Progenitor cell of endocrine pancreas (in vitro differentiated cells): ENCODE results near the gene CNTN2. TPM values are rescaled to one million over a fixed set of nuclear protein-coding genes. Genes with fewer than 3 reads are reported as not detected.

ENCODE experiments used
- DNase-seq: peaks from one replicate; pipeline ENCODE4 v3.0.0; 2021; ENCODE audit warnings: low spot score; ENCODE audit not compliant: unreplicated experiment
- H3K27ac Mint-ChIP-seq: 2 replicates; pipeline ENCODE4 v1.8.0; 2021; ENCODE audit warnings: mild to moderate bottlenecking, moderate library complexity, mixed read lengths
- H3K27me3 Mint-ChIP-seq: 2 replicates; pipeline ENCODE4 v1.8.0; 2021; ENCODE audit warnings: mixed read lengths
- H3K36me3 Mint-ChIP-seq: 2 replicates; pipeline ENCODE4 v1.8.0; 2022; ENCODE audit warnings: mixed read lengths; ENCODE audit not compliant: insufficient read depth
- H3K4me1 Mint-ChIP-seq: 2 replicates; pipeline ENCODE4 v1.8.0; 2021; ENCODE audit warnings: low read depth, mixed read lengths
- H3K4me3 Mint-ChIP-seq: 2 replicates; pipeline ENCODE4 v1.8.0; 2021; ENCODE audit warnings: low read depth, mild to moderate bottlenecking, moderate library complexity, mixed read lengths
- H3K9me3 Mint-ChIP-seq: 2 replicates; pipeline ENCODE4 v1.8.0; 2021; ENCODE audit warnings: low read depth, mixed read lengths
- total RNA-seq: library from RNA; stranded (reverse); gene quantifications from 2 replicates; pipeline ENCODE4 v1.2.1, GENCODE V29; 2021
- TF ChIP-seq, protein P1 (sequence below): fragments of 200-600 bp; sonication (generic); IDR thresholded peaks from one replicate; pipeline ENCODE4 v1.5.0; 2021; ENCODE audit warnings: antibody characterized with exemption, mild to moderate bottlenecking; ENCODE audit not compliant: unreplicated experiment

CNTN2 gene
- total RNA-seq, 1 donor from 2014 or later, result not detected

DNA sequence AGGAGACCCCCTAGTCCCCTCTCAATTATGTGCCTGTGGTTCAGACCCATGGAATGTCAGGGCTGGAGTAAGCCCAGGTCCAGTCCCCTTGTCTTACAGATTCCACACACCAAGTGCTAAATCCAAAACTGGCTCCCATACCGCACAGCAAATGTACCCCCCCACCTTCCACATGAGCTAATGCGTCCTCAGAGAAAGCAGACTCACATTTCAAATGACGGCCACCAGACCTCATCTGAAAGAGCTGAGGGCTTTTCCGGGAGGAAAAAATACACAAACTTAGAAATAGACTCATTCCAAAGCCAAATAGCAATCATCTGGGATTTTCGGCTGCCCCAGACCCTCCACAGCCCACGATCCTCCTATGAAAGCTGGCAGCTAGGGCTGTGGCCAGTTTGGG, 12.8 kb upstream of the CNTN2 start:
- Mint-ChIP-seq H3K4me3 (no peak overlapping the region), H3K4me1 (peaks cover 2% of the 10 kb centered on the region)

DNA sequence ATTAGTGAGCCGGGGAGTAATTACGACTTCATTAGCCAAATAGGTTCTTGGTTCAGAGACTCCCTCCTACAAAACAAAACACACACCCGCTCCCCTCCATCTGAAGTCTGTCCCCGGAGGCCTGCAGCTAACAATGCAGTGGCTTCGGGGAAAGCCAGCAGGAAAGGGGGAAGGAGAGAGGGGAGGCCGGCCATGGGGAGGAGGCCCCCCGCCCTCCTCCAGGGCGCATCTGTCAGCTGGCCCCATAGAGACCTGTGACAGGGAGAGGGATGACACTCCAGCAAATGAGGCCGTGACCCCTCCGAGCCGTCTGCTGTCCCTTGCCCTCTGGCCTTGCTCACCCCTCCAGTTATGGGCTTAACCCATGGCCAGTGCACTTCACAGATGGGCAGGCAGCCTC, 12.1 kb upstream of the CNTN2 start:
- H3K27me3 Mint-ChIP-seq, result peaks cover 26% of the 10 kb centered on the region
- H3K4me1 Mint-ChIP-seq, result peaks cover 2% of the 10 kb centered on the region
- TF ChIP-seq, protein P1, sequence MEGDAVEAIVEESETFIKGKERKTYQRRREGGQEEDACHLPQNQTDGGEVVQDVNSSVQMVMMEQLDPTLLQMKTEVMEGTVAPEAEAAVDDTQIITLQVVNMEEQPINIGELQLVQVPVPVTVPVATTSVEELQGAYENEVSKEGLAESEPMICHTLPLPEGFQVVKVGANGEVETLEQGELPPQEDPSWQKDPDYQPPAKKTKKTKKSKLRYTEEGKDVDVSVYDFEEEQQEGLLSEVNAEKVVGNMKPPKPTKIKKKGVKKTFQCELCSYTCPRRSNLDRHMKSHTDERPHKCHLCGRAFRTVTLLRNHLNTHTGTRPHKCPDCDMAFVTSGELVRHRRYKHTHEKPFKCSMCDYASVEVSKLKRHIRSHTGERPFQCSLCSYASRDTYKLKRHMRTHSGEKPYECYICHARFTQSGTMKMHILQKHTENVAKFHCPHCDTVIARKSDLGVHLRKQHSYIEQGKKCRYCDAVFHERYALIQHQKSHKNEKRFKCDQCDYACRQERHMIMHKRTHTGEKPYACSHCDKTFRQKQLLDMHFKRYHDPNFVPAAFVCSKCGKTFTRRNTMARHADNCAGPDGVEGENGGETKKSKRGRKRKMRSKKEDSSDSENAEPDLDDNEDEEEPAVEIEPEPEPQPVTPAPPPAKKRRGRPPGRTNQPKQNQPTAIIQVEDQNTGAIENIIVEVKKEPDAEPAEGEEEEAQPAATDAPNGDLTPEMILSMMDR, result no peak
- H3K36me3 Mint-ChIP-seq, result no peaks in the 10 kb centered on the region
- no peak for DNase-seq
- H3K9me3 Mint-ChIP-seq, result no peaks in the 10 kb centered on the region
- no peak overlapping the region for H3K27ac Mint-ChIP-seq
- H3K4me3 Mint-ChIP-seq, result no peak overlapping the region

More for the DNA sequence above, 12.8 kb upstream of the CNTN2 start:
- H3K36me3 Mint-ChIP-seq, result no peaks in the 10 kb centered on the region
- H3K9me3 Mint-ChIP-seq, result no peaks in the 10 kb centered on the region
- TF ChIP-seq, protein P1, result no peak
- DNase-seq, result no peak
- no peak overlapping the region for H3K27ac Mint-ChIP-seq
- H3K27me3 Mint-ChIP-seq, result peaks cover 25% of the 10 kb centered on the region

DNA sequence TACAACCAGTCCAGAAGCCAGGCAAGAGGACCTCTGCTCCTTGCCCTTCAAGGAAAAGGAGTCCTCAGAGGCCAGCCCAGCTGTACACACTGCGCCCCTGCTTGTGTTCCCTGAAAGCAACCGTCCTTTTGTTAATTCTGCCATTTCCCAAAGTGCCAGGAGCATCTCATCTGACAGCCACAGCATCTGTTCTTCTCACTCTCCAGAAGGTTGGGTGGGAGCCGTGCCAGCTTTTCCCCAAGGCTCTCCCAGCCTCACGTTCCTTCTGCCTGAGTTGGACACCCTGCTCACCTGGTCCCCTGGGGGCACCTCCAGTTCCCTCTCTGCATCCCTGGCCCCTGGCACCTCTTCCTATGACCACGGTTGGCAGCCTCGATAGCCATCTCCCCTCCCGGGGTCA, 10.5 kb upstream of the CNTN2 start:
- H3K27me3 Mint-ChIP-seq, result peaks cover 25% of the 10 kb centered on the region
- no peaks in the 10 kb centered on the region for H3K36me3 Mint-ChIP-seq
- H3K9me3 Mint-ChIP-seq, result no peaks in the 10 kb centered on the region
- no peak overlapping the region for H3K4me3 Mint-ChIP-seq
- DNase-seq, result no peak
- H3K27ac Mint-ChIP-seq, result no peak overlapping the region
- TF ChIP-seq, protein P1, result no peak
- H3K4me1 Mint-ChIP-seq, result peaks cover under 1% of the 10 kb centered on the region

GRCh38 chr1:205037539-205037938, 5.5 kb upstream of the CNTN2 start:
- Mint-ChIP-seq H3K9me3 (no peaks in the 10 kb centered on the region), H3K36me3 (no peaks in the 10 kb centered on the region), H3K27ac (no peak overlapping the region), H3K27me3 (peaks cover 39% of the 10 kb centered on the region), H3K4me3 (no peak overlapping the region), H3K4me1 (peaks cover 6% of the 10 kb centered on the region)
- DNase-seq, result no peak
- TF ChIP-seq, protein P1, result no peak

GRCh38 chr1:205038132-205038786, 4.8 kb upstream of the CNTN2 start:
- H3K9me3 Mint-ChIP-seq, result no peaks in the 10 kb centered on the region
- peaks cover 40% of the 10 kb centered on the region for H3K27me3 Mint-ChIP-seq
- TF ChIP-seq, protein P1, result no peak
- H3K4me1 Mint-ChIP-seq, result peaks cover 6% of the 10 kb centered on the region
- no peak overlapping the region for H3K4me3 Mint-ChIP-seq
- H3K27ac Mint-ChIP-seq, result no peak overlapping the region
- no peak for DNase-seq
- no peaks in the 10 kb centered on the region for H3K36me3 Mint-ChIP-seq
